ENCODE data around the gene PLEKHA4. TPM values are rescaled to one million over a fixed set of nuclear protein-coding genes. Genes with fewer than 3 reads are reported as not detected.
A peak's percentile ranks its signal among the peaks of the same experiment; 100 is the strongest.
"Not testable (repeated sequence)": the region's sequence is repeated elsewhere in the genome, so short reads cannot be mapped to it uniquely, and the experiment has no call there.

PLEKHA4 gene
- total RNA-seq, 1 donor: 10.8 TPM

DNA sequence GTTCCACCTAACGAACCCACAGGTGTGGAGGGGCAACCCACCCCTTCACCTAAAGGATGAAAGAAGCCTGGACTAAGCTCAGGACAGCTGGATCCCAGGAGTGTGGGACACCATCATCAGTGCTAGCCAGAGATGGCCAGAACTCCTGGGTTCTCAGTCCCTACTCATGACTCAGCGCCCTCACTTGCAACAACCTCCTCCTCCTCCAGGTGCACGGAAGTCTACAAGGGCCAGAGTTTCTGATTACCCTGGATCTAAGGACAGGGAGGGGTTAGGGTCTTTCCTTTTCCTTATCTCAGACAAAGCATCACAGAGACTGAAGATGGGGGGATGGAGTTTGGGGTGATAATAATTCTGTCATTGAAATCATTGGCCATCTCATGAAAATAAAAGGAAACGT, 22.1 kb upstream of the PLEKHA4 start:
- DNase-seq (ENCODE audit: low read depth in 2 of 3, low spot score in 2 of 3): no peak

DNA sequence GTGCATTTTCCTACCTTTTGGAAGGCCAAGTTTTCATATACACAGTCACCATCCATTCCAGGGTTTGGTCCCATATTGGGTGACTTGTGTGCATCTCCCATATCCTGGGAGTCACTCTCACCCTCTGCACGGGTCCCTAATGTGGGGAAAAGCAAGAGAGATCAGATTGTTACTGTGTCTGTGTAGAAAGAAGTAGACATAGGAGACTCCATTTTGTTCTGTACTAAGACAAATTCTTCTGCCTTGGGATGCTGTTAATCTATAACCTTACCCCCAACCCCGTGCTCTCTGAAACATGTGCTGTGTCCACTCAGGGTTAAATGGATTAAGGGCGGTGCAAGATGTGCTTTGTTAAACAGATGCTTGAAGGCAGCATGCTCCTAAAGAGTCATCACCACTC, 21.1 kb upstream of the PLEKHA4 start:
- not testable (repeated sequence) for DNase-seq (ENCODE audit: low read depth in 2 of 3, low spot score in 2 of 3)

DNA sequence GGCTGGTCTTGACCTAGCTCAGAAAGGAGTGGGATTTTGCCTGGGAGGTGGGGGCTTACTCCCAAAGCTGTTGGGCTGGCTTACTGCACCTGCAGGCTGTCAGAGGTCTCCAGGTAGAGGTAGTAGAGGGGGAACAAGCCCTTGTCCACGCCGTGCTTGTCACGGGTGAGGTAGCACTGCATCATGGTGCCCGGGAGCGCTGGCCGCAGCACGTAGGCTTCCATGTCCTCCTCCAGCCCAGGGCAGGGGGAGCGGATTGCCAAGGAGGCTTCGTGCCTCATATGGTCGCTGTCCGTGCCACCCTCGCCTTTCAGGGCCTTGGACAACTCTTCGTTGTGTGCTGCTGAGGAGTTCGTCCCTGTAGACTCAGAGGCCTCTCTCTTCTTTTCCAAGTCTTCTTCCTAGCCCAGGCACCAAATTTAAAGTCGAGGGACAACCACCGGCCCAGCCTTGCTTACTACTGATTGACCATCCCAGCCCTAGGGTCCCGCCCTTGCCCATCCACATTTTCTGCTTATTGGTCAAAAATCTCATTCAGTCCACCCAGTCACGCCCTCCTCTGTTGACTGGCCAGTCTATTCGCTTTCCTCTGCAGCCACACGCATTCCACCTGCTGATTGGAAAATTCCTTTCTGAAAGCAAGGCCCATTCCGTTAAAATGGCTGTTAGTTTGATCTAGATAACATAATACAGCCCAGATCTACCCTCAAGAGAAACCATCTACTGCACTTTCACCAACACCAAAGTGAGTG, 19.6 kb upstream of the PLEKHA4 start:
- DNase-seq (ENCODE audit: low read depth in 2 of 3, low spot score in 2 of 3): no peak

DNA sequence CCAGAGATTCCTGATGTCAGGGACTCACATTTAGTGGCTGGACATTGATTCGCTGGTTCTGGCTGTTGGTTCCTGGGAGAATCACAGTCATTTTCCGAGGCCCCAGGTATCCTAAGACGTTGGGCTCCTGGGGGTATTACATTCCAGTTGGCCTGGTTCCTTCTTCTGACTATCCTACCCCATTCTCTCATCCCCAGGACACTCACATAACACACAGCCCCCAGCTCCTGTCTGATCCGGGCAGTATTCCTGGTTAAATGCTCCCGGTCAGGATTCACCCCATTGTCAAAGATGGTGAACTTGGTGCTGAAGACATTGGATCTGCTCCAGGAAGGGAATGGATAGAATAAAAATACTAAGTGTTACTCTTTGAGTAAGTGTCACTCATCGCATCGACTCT, 15.3 kb upstream of the PLEKHA4 start:
- DNase-seq (ENCODE audit: low read depth in 2 of 3, low spot score in 2 of 3): no peak

DNA sequence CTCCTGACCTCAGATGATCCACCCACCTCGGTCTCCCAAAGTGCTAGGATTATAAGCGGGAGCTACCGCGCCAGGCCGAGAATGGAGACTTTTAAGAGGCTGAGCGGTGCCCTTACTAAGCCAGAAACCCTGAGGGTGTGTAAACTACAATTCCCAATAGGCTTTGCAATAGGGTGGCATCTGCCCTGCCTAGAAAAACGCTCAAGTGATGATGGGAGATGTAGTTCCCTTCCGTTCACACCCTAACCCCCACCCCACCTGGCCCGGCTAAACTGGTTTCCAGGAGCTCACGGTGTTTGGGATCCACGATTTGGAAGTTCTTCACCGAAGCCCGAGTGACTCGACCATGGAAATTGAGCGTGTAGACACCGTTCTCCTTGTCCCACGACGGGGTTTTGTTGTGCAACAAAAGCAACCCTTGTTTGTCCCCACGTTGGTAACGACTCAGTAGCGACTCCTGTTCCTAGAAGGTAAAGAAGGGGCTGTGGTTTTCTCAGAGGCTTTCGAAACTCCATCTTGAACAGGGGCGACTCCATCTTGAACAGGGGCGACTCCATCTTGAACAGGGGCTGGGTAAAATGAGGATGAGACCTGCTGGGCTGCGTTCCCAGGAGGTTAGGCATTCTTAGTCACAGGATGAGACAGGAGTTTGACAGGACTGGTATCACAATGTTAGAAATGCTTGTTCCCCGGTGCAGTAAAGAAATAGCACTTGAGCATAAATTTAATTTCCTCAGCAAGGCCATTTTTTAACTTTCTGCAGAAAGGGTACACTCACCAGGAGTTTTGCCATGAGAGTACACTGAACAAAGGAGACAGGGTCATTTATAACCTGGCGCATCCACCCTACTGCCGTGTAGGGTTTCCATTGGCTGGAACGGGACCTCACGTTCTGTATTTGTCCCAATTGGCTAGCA, 13.6 kb upstream of the PLEKHA4 start:
- peak in 1 of 3 donors; percentile 49 for DNase-seq (ENCODE audit: low read depth in 2 of 3, low spot score in 2 of 3)

DNA sequence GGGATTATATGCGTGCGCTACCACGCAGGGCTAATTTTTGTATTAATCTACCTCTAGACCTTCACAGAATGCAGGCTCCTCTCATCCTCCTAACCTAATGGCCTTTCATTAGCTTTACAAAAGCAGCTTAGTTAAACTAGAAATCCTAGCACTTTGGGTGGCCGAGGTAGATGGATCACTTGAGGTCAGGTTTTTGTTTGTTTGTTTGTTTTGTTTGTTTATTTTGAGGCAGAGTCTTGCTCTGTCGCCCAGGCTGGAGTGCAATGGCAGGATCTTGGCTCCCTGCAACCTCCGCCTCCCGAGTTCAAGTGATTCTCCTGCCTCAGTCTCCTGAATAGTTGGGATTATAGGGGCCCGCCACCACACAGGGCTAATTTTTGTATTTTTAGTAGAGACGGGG, 11.3 kb upstream of the PLEKHA4 start:
- not testable (repeated sequence) for DNase-seq (ENCODE audit: low read depth in 2 of 3, low spot score in 2 of 3)

DNA sequence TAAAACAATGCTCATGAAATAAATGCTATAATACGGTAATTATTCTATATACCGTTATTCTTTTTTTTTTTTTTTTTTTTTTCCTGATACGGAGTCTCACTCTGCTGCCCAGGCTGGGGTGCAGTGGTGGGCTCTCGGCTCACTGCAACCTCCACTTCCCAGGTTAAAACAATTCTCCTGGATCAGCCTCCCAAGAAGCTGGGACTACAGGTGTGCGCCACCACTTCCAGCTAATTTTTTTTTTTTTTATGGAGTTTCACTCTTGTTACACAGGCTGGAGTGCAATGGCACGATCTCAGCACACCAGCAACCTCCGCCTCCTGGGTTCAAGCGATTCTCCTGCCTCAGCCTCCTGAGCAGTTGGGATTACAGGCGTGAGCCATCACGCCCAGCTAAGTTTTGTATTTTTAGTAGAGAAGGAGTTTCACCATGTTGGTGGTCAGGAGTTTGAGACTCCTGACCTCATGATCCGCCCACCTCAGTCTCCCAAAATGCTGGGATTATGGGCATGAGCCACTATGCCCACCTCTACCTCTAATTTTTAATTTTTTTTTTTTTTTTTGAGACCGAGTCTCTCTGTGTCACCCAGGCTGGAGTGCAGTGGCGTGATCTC, 10.7 kb upstream of the PLEKHA4 start:
- DNase-seq (ENCODE audit: low read depth in 2 of 3, low spot score in 2 of 3): no peak

DNA sequence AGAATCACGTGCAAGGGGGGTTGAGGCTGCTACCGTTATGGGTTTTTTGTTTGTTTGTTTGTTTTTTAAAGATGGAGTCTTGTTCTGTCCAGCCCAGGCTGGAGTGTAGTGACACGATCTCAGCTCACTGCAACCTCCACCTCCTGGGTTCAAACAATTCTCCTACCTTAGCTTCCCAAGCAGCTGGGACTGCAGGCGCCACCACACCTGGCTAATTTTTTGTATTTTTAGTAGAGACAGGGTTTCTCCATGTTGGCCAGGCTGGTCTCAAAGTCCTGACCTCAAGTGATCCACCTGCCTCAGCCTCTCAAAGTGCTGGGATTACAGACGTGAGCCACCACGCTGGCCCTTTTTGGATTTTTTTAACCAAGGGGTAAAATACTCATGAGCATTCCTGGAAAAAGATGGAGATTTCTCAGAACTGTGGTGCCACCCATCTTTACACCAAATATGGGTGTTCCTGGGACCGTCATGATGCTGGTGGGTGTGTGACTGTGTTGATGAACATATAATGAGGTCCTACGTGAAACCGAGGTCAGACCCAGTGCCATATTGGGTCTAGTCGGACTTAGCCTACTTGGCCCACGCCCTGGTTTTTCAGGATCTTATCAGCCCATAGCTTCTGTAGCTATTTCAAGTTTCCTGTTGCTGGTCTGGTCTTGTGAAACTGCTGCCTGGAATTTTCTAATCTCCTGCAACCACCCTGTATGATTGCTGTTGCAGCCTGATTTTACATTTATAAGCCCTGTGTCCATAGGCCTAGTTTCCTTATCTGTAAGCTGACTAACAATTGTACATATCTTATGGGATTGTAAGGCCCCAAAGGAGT, 10.0 kb upstream of the PLEKHA4 start:
- DNase-seq (ENCODE audit: low read depth in 2 of 3, low spot score in 2 of 3): peak in 2 of 3 donors; percentile 44 to 66

DNA sequence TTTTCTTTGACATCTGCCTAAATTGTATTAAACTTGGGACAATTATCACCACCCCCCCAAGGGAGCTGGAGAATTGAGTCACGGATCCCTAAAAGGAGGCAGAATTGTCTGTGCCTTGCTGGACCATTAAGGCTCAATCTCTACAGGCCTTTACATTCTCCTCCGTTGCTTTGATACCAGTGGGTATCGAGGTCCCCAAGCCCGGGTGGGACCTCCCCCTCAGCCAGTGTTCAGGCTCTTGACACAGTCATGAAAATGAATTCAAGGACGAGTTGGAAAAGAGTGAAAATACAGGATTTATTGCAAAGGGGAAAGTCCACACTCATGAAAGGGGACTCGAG, 9.4 kb upstream of the PLEKHA4 start:
- DNase-seq (ENCODE audit: low read depth in 2 of 3, low spot score in 2 of 3): no peak

DNA sequence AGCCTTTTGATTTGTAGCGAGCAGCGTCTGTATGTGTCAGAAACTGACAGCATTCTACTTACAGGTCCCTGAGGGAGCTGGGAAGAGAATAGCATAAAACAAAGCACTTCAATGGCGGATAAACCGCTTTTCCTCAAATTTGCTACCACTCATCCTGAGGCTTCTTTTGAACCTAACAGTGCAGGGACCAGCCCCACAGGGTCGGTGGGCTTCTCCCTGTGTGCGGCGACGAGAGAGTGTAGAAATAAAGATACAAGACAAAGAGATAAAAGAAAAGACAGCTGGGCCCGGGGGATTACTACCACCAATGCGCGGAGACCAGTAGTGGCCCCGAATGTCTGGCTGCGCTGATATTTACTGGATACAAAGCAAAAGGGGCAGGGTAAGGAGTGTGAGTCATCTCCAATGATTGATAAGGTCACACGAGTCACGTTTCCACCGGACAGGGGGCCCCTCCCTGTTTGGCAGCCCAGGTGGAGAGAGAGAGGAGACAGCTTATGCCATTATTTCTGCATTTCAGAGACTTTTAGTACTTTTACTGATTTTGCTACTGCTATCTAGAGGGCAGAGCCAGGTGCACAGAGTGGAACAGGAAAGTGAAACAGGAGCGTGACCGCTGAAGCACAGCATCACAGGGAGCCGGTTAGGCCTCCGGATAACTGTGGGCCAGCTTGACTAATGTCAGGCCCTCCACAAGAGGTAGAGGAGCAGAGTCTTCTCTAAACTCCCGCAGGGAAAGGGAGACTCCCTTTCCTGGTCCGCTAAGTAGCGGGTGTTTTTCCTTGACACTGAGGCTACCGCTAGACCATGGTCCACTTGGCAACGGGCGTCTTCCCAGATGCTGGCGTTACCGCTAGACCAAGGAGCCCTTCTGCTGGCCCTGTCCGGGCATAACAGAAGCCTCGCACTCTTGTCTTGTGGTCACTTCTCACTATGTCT, 7.9 kb upstream of the PLEKHA4 start:
- DNase-seq (ENCODE audit: low read depth in 2 of 3, low spot score in 2 of 3): peak in 1 of 3 donors; percentile 46

DNA sequence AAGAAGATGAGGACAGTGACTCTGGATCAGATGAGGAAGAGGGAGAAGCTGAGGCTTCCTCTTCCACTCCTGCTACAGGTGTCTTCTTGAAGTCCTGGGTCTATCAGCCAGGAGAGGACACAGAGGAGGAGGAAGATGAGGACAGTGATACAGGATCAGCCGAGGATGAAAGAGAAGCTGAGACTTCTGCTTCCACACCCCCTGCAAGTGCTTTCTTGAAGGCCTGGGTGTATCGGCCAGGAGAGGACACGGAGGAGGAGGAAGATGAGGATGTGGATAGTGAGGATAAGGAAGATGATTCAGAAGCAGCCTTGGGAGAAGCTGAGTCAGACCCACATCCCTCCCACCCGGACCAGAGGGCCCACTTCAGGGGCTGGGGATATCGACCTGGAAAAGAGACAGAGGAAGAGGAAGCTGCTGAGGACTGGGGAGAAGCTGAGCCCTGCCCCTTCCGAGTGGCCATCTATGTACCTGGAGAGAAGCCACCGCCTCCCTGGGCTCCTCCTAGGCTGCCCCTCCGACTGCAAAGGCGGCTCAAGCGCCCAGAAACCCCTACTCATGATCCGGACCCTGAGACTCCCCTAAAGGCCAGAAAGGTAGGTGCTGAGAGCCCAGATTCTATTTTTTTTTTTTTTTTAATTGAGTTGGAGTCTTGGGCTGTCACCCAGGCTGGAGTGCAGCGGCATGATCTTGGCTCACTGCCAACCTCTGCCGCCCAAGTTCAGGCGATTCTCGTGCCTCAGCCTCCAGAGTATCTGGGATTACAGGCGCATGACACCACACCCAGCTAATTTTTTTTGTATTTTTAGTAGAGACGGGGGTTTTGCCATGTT, 6.1 kb upstream of the PLEKHA4 start:
- no peak for DNase-seq (ENCODE audit: low read depth in 2 of 3, low spot score in 2 of 3)

DNA sequence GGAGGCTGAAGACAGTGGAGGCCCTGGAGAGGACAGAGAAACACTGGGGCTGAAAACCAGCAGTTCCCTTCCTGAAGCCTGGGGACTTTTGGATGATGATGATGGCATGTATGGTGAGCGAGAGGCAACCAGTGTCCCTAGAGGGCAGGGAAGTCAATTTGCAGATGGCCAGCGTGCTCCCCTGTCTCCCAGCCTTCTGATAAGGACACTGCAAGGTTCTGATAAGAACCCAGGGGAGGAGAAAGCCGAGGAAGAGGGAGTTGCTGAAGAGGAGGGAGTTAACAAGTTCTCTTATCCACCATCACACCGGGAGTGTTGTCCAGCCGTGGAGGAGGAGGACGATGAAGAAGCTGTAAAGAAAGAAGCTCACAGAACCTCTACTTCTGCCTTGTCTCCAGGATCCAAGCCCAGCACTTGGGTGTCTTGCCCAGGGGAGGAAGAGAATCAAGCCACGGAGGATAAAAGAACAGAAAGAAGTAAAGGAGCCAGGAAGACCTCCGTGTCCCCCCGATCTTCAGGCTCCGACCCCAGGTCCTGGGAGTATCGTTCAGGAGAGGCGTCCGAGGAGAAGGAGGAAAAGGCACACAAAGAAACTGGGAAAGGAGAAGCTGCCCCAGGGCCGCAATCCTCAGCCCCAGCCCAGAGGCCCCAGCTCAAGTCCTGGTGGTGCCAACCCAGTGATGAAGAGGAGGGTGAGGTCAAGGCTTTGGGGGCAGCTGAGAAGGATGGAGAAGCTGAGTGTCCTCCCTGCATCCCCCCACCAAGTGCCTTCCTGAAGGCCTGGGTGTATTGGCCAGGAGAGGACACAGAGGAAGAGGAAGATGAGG, 5.3 kb upstream of the PLEKHA4 start:
- peak in 1 of 3 donors; percentile 35 for DNase-seq (ENCODE audit: low read depth in 2 of 3, low spot score in 2 of 3)

DNA sequence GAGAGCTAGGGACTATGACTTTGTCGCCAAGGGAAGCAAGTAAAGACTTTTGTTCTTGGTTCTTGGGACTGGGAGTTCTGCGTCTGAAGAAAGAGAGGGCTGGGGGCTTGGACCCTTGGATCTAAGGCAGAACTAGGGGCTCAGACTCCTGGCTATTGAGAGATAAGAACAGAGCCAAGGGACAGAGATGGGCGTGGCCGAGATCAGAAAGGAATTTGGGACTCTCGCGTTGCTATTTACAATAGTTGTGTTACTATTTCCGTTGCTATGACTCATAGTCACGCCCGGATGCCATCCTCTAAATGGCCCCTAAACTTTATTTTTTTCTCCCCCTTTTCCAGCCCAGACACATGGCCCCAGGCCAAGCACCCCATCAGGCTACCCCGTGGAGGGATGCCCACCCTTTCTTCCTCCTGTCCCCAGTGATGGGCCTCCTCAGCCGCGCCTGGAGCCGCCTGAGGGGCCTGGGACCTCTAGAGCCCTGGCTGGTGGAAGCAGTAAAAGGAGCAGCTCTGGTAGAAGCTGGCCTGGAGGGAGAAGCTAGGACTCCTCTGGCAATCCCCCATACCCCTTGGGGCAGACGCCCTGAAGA, 4.6 kb upstream of the PLEKHA4 start:
- DNase-seq (ENCODE audit: low read depth in 2 of 3, low spot score in 2 of 3): peak in 2 of 3 donors; percentile 91 to 92

DNA sequence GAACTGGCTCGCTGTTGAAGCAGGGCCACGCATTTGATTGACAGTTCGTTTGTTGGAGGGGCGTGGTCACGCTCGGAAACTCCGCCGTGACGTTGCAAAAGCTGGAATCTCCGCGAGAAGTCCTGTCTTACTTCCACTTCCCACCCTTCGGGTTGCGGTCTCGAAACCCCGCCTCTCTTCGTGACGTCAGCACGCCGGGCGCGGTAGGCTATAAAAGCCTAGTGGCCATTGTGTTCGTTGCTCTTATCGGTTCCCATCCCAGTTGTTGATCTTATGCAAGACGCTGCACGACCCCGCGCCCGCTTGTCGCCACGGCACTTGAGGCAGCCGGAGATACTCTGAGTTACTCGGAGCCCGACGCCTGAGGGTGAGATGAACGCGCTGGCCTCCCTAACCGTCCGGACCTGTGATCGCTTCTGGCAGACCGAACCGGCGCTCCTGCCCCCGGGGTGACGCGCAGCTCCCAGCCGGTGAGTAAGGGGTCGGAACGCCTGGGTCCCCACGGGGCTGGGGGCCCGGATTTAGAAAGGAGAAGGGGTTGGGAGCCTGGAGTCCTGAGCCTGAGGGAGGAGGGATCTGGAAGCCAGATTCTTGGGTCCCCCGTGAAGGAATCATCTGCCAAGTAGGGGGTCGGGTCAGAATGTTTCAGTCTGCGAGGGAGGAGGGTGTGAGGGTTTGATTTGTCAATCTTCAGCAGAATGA, 3.9 kb upstream of the PLEKHA4 start, which contains the start of gene PPP1R15A:
TSS of gene PPP1R15A (plus strand) at position 240 of the 702 bp plus-strand sequence. CDS start 813 bp downstream, outside the sequence.
- DNase-seq (ENCODE audit: low read depth in 2 of 3, low spot score in 2 of 3): peak; percentile 98

DNA sequence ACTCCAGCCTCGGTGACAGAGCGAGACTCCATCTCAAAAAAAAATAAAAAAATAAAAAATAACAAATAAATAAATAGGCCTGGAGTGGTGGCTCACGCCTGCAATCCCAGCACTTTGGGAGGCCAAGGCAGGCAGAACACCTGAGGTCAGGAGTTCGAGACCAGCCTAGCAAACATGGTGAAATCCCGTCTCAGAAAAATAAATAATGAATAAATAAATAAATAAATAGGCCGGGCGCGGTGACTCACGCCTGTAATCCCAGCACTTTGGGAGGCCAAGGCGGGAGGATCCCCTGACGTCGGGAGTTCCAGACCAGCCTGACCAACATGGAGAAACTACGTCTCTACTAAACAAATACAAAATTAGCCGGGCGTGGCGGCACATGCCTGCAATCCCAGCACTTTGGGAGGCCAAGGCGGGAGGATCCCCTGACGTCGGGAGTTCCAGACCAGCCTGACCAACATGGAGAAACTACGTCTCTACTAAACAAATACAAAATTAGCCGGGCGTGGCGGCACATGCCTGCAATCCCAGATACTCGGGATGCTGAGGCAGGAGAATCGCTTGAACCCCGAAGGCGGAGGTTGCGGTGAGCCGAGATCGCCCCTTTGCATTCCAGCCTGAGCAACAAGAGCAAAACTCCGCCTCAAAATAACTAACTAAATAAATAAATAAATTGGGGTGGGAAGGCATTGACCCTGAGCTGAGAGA, 3.2 kb upstream of the PLEKHA4 start:
- not testable (repeated sequence) for DNase-seq (ENCODE audit: low read depth in 2 of 3, low spot score in 2 of 3)

DNA sequence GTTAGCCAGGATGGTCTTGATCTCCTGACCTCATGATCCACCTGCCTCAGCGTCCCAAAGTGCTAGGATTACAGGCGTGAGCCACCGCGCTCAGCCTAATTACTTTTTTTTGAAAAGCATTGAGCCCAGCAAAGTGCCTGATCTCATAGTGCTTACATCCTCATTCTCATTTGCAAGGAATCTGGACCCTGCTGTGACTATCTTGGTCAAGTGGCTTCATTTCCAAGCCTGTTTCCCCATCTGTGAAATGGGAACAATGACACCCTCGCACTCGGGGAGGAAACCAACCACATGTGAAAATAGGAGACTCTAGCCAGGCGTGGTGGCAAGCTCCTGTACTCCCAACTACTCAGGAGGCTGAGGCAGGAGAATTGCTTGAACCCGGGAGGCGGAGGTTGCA, 1.6 kb upstream of the PLEKHA4 start:
- no peak for DNase-seq (ENCODE audit: low read depth in 2 of 3, low spot score in 2 of 3)
